ENCODE results near the gene ATP6V0E2. TPM values are rescaled to one million over a fixed set of nuclear protein-coding genes. Genes with fewer than 3 reads are reported as not detected.
"Not testable (repeated sequence)": the region's sequence is repeated elsewhere in the genome, so short reads cannot be mapped to it uniquely, and the experiment has no call there.

The ATP6V0E2 gene
- total RNA-seq, 1 donor from 2014 or later = 19.6 TPM

DNA sequence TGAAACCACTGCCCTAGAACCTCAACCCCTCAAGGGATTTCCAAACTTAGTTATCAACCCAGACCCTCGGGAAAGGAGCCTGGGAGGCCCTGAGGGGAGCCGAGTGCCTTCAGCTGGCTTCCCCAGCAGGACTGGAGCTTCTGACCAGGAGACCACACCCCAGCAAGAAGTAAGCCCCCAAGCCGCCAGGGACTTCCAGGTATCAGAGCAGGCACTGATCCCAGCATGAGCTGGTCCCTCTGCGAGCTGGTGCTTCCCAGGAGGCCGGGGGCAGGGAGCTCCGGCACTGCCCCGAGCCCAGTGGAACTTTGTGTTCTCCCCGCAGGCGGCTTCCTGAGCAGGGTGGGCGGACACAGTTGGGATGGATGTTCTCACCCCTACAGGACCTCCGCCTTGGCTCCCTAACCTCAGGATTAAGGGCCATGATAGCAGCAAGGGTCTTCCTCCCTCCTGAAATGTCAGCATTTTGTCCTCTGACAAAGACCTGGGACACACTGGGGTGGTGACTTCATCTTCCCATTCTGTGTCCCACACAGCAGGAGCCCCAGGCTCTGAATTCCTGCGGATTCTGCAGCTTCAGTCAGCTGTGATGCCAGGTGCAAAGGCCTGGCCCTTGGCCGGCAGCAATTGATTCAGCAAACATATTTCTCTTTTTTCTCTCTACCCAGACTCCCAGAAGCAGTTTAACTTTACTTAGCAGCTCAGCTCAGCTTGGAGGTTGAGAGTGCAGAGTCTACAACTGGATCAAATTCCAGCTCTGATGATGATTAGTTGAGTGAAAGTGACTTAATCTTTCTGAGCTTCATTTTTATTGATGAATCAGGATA lies 11.6 kb downstream of the ATP6V0E2 start:
- Histone ChIP-seq H3K27me3 (no peaks in the 10 kb centered on the region), H3K4me1 (peaks cover 6% of the 10 kb centered on the region), H3K4me3 (no peak overlapping the region), H3K27ac (no peak overlapping the region), H3K36me3 (no peaks in the 10 kb centered on the region), H3K9me3 (no peaks in the 10 kb centered on the region)
- DNase-seq = no peak
- no peak for TF ChIP-seq CTCF (IDR thresholded peaks at IDR 0.05)
- intact Hi-C loops (cut with DNase I) = no loop called here
- ATAC-seq = no peak

DNA sequence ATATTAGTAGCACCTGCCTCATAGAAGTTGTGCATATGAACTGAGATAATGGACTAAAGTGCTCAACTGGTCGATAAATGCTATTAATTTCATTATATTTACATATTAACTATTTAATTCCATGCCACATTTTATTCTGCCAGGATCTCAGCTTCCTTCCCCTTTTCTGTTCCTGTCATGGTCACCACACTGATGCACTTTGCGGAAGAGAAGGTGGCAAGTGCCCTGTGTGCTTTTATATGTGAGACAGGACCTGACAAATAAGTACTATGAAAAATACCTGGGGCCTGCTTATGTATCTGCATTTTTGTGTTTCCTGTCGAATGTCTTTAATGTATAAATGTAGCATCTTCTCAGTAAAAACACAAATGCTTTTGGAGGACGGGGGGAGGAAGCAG lies 12.2 kb downstream of the ATP6V0E2 start:
- no peak for DNase-seq
- no peak for TF ChIP-seq CTCF (IDR thresholded peaks at IDR 0.05)

GRCh38 chr7:149887311-149887710 lies 13.5 kb downstream of the ATP6V0E2 start:
- no peaks in the 10 kb centered on the region for H3K27me3 ChIP-seq
- intact Hi-C loops (cut with DNase I) = no loop called here
- H3K4me3 ChIP-seq = no peak overlapping the region
- ATAC-seq (no peak), DNase-seq (no peak)
- H3K9me3 ChIP-seq = no peaks in the 10 kb centered on the region
- peaks cover 6% of the 10 kb centered on the region for H3K4me1 ChIP-seq
- no peak for TF ChIP-seq CTCF (IDR thresholded peaks at IDR 0.05)
- H3K27ac ChIP-seq = no peak overlapping the region
- H3K36me3 ChIP-seq = no peaks in the 10 kb centered on the region

More for the DNA sequence above, 12.2 kb downstream of the ATP6V0E2 start:
- Histone ChIP-seq H3K9me3 (no peaks in the 10 kb centered on the region), H3K4me1 (peaks cover 6% of the 10 kb centered on the region), H3K27me3 (no peaks in the 10 kb centered on the region), H3K36me3 (no peaks in the 10 kb centered on the region), H3K27ac (no peak overlapping the region), H3K4me3 (no peak overlapping the region)
- intact Hi-C loops (cut with DNase I) = no loop called here
- ATAC-seq = no peak

- H3K27ac ChIP-seq; ATAC-seq; H3K4me1 ChIP-seq; H3K4me3 ChIP-seq; H3K9me3 ChIP-seq; H3K36me3 ChIP-seq; intact Hi-C loops (cut with DNase I); DNase-seq; H3K27me3 ChIP-seq: not testable (repeated sequence)
Observed at GRCh38 chr7:149890715-149891114, 16.9 kb downstream of the ATP6V0E2 start.

- H3K27me3 ChIP-seq; H3K36me3 ChIP-seq; H3K27ac ChIP-seq; H3K9me3 ChIP-seq; H3K4me3 ChIP-seq; DNase-seq; intact Hi-C loops (cut with DNase I); ATAC-seq; H3K4me1 ChIP-seq: not testable (repeated sequence)
Observed at GRCh38 chr7:149894957-149895356, 21.2 kb downstream of the ATP6V0E2 start.

- H3K27me3 ChIP-seq; H3K4me3 ChIP-seq; ATAC-seq; H3K9me3 ChIP-seq; DNase-seq; H3K27ac ChIP-seq; intact Hi-C loops (cut with DNase I); H3K36me3 ChIP-seq; H3K4me1 ChIP-seq: not testable (repeated sequence)
Observed at GRCh38 chr7:149907776-149908376, 34.1 kb downstream of the ATP6V0E2 start.

DNA sequence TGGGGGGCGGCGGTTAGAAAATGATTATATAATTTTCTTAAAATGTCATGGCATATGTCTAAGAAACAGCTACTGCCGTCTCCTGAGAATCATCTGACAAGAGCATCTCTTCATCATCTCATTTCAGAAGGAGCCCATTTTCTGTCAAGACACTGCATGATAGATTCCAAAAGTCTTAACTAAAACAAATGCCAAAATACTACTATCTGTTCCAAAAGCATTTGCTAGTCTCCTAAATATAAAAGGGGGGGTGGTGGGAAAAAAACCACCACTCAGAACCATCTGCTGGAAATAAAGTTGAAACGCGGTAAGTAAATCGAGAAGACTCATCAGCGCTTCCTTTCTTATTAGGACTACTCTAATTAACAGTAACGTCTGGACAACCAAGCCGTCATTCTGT lies 36.5 kb downstream of the ATP6V0E2 start:
- ATAC-seq; H3K27ac ChIP-seq; H3K4me3 ChIP-seq; H3K9me3 ChIP-seq; DNase-seq; H3K27me3 ChIP-seq; H3K4me1 ChIP-seq; H3K36me3 ChIP-seq; intact Hi-C loops (cut with DNase I): not testable (repeated sequence)

- not testable (repeated sequence) for ATAC-seq
Observed at GRCh38 chr7:149912126-149912525, 38.4 kb downstream of the ATP6V0E2 start.

GRCh38 chr7:149926414-149926813 lies 52.6 kb downstream of the ATP6V0E2 start:
- H3K4me3 ChIP-seq; H3K4me1 ChIP-seq; DNase-seq; H3K36me3 ChIP-seq; H3K9me3 ChIP-seq; H3K27ac ChIP-seq; intact Hi-C loops (cut with DNase I); H3K27me3 ChIP-seq; ATAC-seq: not testable (repeated sequence)

More at GRCh38 chr7:149912126-149912525, 38.4 kb downstream of the ATP6V0E2 start:
- H3K9me3 ChIP-seq; H3K27me3 ChIP-seq; intact Hi-C loops (cut with DNase I); DNase-seq; H3K27ac ChIP-seq; H3K4me1 ChIP-seq; H3K4me3 ChIP-seq; H3K36me3 ChIP-seq: not testable (repeated sequence)
